Brain pericyte (primary cell): ENCODE measurements around the gene CERCAM.
"Not testable (repeated sequence)": the region's sequence is repeated elsewhere in the genome, so short reads cannot be mapped to it uniquely, and the experiment has no call there.

ENCODE experiments used
- DNase-seq: peaks from one replicate; pipeline ENCODE4 v3.0.0-alpha.2; 2012; ENCODE audit warnings: low read depth, low spot score

CERCAM gene

GRCh38 chr9:128393145-128393775 lies 27.4 kb upstream of the CERCAM start:
- no peak for DNase-seq

GRCh38 chr9:128393970-128394369 lies 26.7 kb upstream of the CERCAM start:
- no peak for DNase-seq

- no peak for DNase-seq
These were observed 26.1 kb upstream of the CERCAM start for GRCh38 chr9:128394379-128395168.

GRCh38 chr9:128396970-128397613 lies 23.6 kb upstream of the CERCAM start:
- DNase-seq: no peak

- no peak for DNase-seq
These were observed 22.8 kb upstream of the CERCAM start for GRCh38 chr9:128397831-128398230.

- no peak for DNase-seq
These were observed 20.8 kb upstream of the CERCAM start for GRCh38 chr9:128399861-128400260.

- DNase-seq: no peak
These were observed 16.1 kb upstream of the CERCAM start for GRCh38 chr9:128404560-128404959.

GRCh38 chr9:128405077-128405779 lies 15.4 kb upstream of the CERCAM start:
- no peak for DNase-seq

GRCh38 chr9:128405780-128406171 lies 14.9 kb upstream of the CERCAM start:
- DNase-seq: no peak

- no peak for DNase-seq
These were observed 13.7 kb upstream of the CERCAM start for GRCh38 chr9:128406848-128407391.

GRCh38 chr9:128408963-128409431 lies 11.7 kb upstream of the CERCAM start:
- no peak for DNase-seq

GRCh38 chr9:128409450-128409849 lies 11.2 kb upstream of the CERCAM start:
- DNase-seq: no peak

GRCh38 chr9:128409978-128410377 lies 10.7 kb upstream of the CERCAM start:
- no peak for DNase-seq

- no peak for DNase-seq
These were observed 9.1 kb upstream of the CERCAM start for GRCh38 chr9:128411364-128412119.

GRCh38 chr9:128412120-128412790 lies 8.4 kb upstream of the CERCAM start:
- DNase-seq: no peak

- not testable (repeated sequence) for DNase-seq
These were observed 6.9 kb upstream of the CERCAM start for GRCh38 chr9:128413728-128414127.

- no peak for DNase-seq
These were observed 6.2 kb upstream of the CERCAM start for GRCh38 chr9:128414461-128414860.

- DNase-seq: no peak
These were observed 5.4 kb upstream of the CERCAM start for GRCh38 chr9:128415281-128415680.

GRCh38 chr9:128416014-128416413 lies 4.6 kb upstream of the CERCAM start:
- DNase-seq: no peak

- DNase-seq: no peak
These were observed 4.1 kb upstream of the CERCAM start for GRCh38 chr9:128416432-128417019.
